Stimulated activated naive CD4-positive, alpha-beta T cell treated with Interleukin-2 at 50 U/mL for 16 hours (primary cell): ENCODE results near the gene ZNF346.
"Not testable (repeated sequence)": the region's sequence is repeated elsewhere in the genome, so short reads cannot be mapped to it uniquely, and the experiment has no call there.

ENCODE experiments used
- DNase-seq: peaks from one replicate; lab custom pipeline; 2025; lab: John Stamatoyannopoulos, UW

Gene ZNF346

GRCh38 chr5:177022386-177023302, at the start of gene ZNF346:
Gene ZNF346, plus strand, starts transcription at chr5:177022696. Its CDS starts 43 bp downstream, at chr5:177022739.
- DNase-seq = peak; percentile 87

GRCh38 chr5:176979669-176980068, 42.8 kb upstream of the ZNF346 start:
- DNase-seq = no peak

GRCh38 chr5:176980818-176981217, 41.7 kb upstream of the ZNF346 start:
- no peak for DNase-seq

GRCh38 chr5:176983112-176983511, 39.4 kb upstream of the ZNF346 start:
- not testable (repeated sequence) for DNase-seq

GRCh38 chr5:176983593-176983992, 38.9 kb upstream of the ZNF346 start:
- not testable (repeated sequence) for DNase-seq

- not testable (repeated sequence) for DNase-seq
Observed at GRCh38 chr5:176984176-176984575, 38.3 kb upstream of the ZNF346 start.

- DNase-seq = no peak
Observed at GRCh38 chr5:176985516-176985915, 37.0 kb upstream of the ZNF346 start.

- DNase-seq = no peak
Observed at GRCh38 chr5:176986280-176986679, 36.2 kb upstream of the ZNF346 start.

- no peak for DNase-seq
Observed at GRCh38 chr5:176987583-176987982, 34.9 kb upstream of the ZNF346 start.

- not testable (repeated sequence) for DNase-seq
Observed at GRCh38 chr5:176993081-176993480, 29.4 kb upstream of the ZNF346 start.

GRCh38 chr5:176994460-176995121, 27.9 kb upstream of the ZNF346 start:
- DNase-seq = no peak

- DNase-seq = no peak
Observed at GRCh38 chr5:176995122-176995490, 27.4 kb upstream of the ZNF346 start.

- DNase-seq = no peak
Observed at GRCh38 chr5:176995896-176996767, 26.4 kb upstream of the ZNF346 start.

- DNase-seq = no peak
Observed at GRCh38 chr5:176996780-176997179, 25.7 kb upstream of the ZNF346 start.

- DNase-seq = no peak
Observed at GRCh38 chr5:176998828-176999227, 23.7 kb upstream of the ZNF346 start.

- not testable (repeated sequence) for DNase-seq
Observed at GRCh38 chr5:176999526-176999925, 23.0 kb upstream of the ZNF346 start.

GRCh38 chr5:177003649-177004048, 18.8 kb upstream of the ZNF346 start:
- no peak for DNase-seq

- DNase-seq = no peak
Observed at GRCh38 chr5:177004961-177005360, 17.5 kb upstream of the ZNF346 start.

GRCh38 chr5:177005619-177006264, 16.8 kb upstream of the ZNF346 start:
- peak; percentile 71 for DNase-seq

- DNase-seq = peak; percentile 86
Observed at GRCh38 chr5:177006265-177006972, 16.1 kb upstream of the ZNF346 start, which contains the start of gene UIMC1. Gene UIMC1, minus strand, starts transcription at chr5:177006779. Its CDS starts 24,164 bp downstream, at chr5:176982615.

GRCh38 chr5:177008716-177009115, 13.8 kb upstream of the ZNF346 start:
- DNase-seq = no peak
